ENCODE measurements around the gene ANKRD24. TPM values are rescaled to one million over a fixed set of nuclear protein-coding genes. Genes with fewer than 3 reads are reported as not detected.
"Not testable (repeated sequence)": the region's sequence is repeated elsewhere in the genome, so short reads cannot be mapped to it uniquely, and the experiment has no call there.

ANKRD24 gene
- total and polyA plus RNA-seq, 2 experiments from 2014 or later, result 6.2 to 7.4 TPM

- peak; percentile 74 to 79 for DNase-seq (ENCODE audit: low read depth in 1 of 2, low spot score in 1 of 2)
These were observed 42.2 kb upstream of the ANKRD24 start for GRCh38 chr19:4140237-4140711.

GRCh38 chr19:4142916-4143315 lies 39.6 kb upstream of the ANKRD24 start:
- not testable (repeated sequence) for H3K36me3 ChIP-seq; H3K4me1 ChIP-seq (ENCODE audit: low read depth); H3K27ac ChIP-seq; H3K9me3 ChIP-seq (ENCODE audit: low read depth); H3K4me3 ChIP-seq; DNase-seq (ENCODE audit: low read depth in 1 of 2, low spot score in 1 of 2); H3K27me3 ChIP-seq

More at GRCh38 chr19:4140237-4140711, 42.2 kb upstream of the ANKRD24 start:
- H3K4me1 ChIP-seq (ENCODE audit: low read depth), result no peaks in the 10 kb centered on the region
- H3K9me3 ChIP-seq (ENCODE audit: low read depth), result no peaks in the 10 kb centered on the region
- peaks cover 4% of the 10 kb centered on the region for H3K27me3 ChIP-seq
- TF ChIP-seq CTCF (IDR thresholded peaks at IDR 0.05; ENCODE audit: low read depth, low read length), result peak; percentile 78
- H3K36me3 ChIP-seq, result no peaks in the 10 kb centered on the region
- no peak overlapping the region for H3K4me3 ChIP-seq
- H3K27ac ChIP-seq, result no peak overlapping the region

- no peaks in the 10 kb centered on the region for H3K36me3 ChIP-seq
- no peaks in the 10 kb centered on the region for H3K4me1 ChIP-seq (ENCODE audit: low read depth)
- H3K4me3 ChIP-seq, result no peak overlapping the region
- TF ChIP-seq CTCF (IDR thresholded peaks at IDR 0.05; ENCODE audit: low read depth, low read length), result no peak
- H3K27me3 ChIP-seq, result peaks cover 7% of the 10 kb centered on the region
- H3K27ac ChIP-seq, result no peak overlapping the region
- DNase-seq (ENCODE audit: low read depth in 1 of 2, low spot score in 1 of 2), result peak in 1 of 2 donors; percentile 78
- no peaks in the 10 kb centered on the region for H3K9me3 ChIP-seq (ENCODE audit: low read depth)
These were observed 37.7 kb upstream of the ANKRD24 start for GRCh38 chr19:4144666-4145249.

- H3K4me3 ChIP-seq, result no peak overlapping the region
- peak in 1 of 2 donors; percentile 24 for DNase-seq (ENCODE audit: low read depth in 1 of 2, low spot score in 1 of 2)
- H3K36me3 ChIP-seq, result no peaks in the 10 kb centered on the region
- peaks cover 5% of the 10 kb centered on the region for H3K27me3 ChIP-seq
- no peaks in the 10 kb centered on the region for H3K4me1 ChIP-seq (ENCODE audit: low read depth)
- TF ChIP-seq CTCF (IDR thresholded peaks at IDR 0.05; ENCODE audit: low read depth, low read length), result no peak
- H3K27ac ChIP-seq, result no peak overlapping the region
- no peaks in the 10 kb centered on the region for H3K9me3 ChIP-seq (ENCODE audit: low read depth)
These were observed 32.8 kb upstream of the ANKRD24 start for GRCh38 chr19:4149518-4150288.

- DNase-seq (ENCODE audit: low read depth in 1 of 2, low spot score in 1 of 2), result no peak
- Histone ChIP-seq H3K4me1 (ENCODE audit: low read depth) (no peaks in the 10 kb centered on the region), H3K9me3 (ENCODE audit: low read depth) (no peaks in the 10 kb centered on the region), H3K27me3 (peaks cover 3% of the 10 kb centered on the region), H3K27ac (no peak overlapping the region), H3K36me3 (no peaks in the 10 kb centered on the region), H3K4me3 (no peak overlapping the region)
- no peak for TF ChIP-seq CTCF (IDR thresholded peaks at IDR 0.05; ENCODE audit: low read depth, low read length)
These were observed 30.9 kb upstream of the ANKRD24 start for GRCh38 chr19:4151623-4152022.

All from cardiac muscle cell (in vitro differentiated cells and primary cell).